HEK293 (cell line): ENCODE results near the gene FOXRED2.

Experiments used
- GLI4 ChIP-seq: fragments of 450-650 bp; formaldehyde crosslinking; IDR thresholded peaks from 2 replicates; pipeline ENCODE4 v1.5.1; 2016; ENCODE audit warnings: missing biosample characterization, missing genetic modification characterization
- KLF1 ChIP-seq: fragments of 450-650 bp; formaldehyde crosslinking; IDR thresholded peaks from 2 replicates; pipeline ENCODE4 v1.5.1; 2016; ENCODE audit warnings: missing biosample characterization, missing genetic modification characterization
- SCRT1 ChIP-seq: fragments of 450-650 bp; formaldehyde crosslinking; IDR thresholded peaks from 2 replicates; pipeline ENCODE4 v1.5.1; 2016; ENCODE audit warnings: missing biosample characterization, missing genetic modification characterization, borderline replicate concordance
- ZBTB1 ChIP-seq: fragments of 450-650 bp; formaldehyde crosslinking; IDR thresholded peaks from 2 replicates; pipeline ENCODE4 v1.5.1; 2016; ENCODE audit warnings: missing biosample characterization, missing genetic modification characterization
- ZNF174 ChIP-seq: fragments of 450-650 bp; formaldehyde crosslinking; IDR thresholded peaks from 2 replicates; pipeline ENCODE4 v1.5.0; 2017; ENCODE audit warnings: missing biosample characterization, mild to moderate bottlenecking, missing genetic modification characterization
- ZNF292 ChIP-seq: fragments of 450-650 bp; formaldehyde crosslinking; IDR thresholded peaks from 2 replicates; pipeline ENCODE4 v1.5.1; 2016; ENCODE audit warnings: low read depth, missing biosample characterization, missing genetic modification characterization, borderline replicate concordance
- ZNF521 ChIP-seq: fragments of 450-650 bp; formaldehyde crosslinking; IDR thresholded peaks from 2 replicates; pipeline ENCODE4 v1.5.1; 2017; ENCODE audit warnings: missing biosample characterization, mild to moderate bottlenecking, missing genetic modification characterization
- ZNF544 ChIP-seq: fragments of 450-650 bp; formaldehyde crosslinking; IDR thresholded peaks from 2 replicates; pipeline ENCODE4 v1.5.0; 2017; ENCODE audit warnings: missing biosample characterization, missing genetic modification characterization
- ZNF560 ChIP-seq: fragments of 450-650 bp; formaldehyde crosslinking; IDR thresholded peaks from 2 replicates; pipeline ENCODE4 v1.5.1; 2017; ENCODE audit warnings: missing biosample characterization, missing genetic modification characterization, borderline replicate concordance
- ZNF629 ChIP-seq: fragments of 450-650 bp; formaldehyde crosslinking; IDR thresholded peaks from 2 replicates; pipeline ENCODE4 v1.5.1; 2017; ENCODE audit warnings: missing biosample characterization, missing genetic modification characterization
- ZNF654 ChIP-seq: fragments of 450-650 bp; formaldehyde crosslinking; IDR thresholded peaks from 2 replicates; pipeline ENCODE4 v1.5.1; 2016; ENCODE audit warnings: low read depth, missing biosample characterization, missing genetic modification characterization
- ZNF785 ChIP-seq: fragments of 450-650 bp; formaldehyde crosslinking; IDR thresholded peaks from 2 replicates; pipeline ENCODE4 v1.5.1; 2016; ENCODE audit warnings: missing biosample characterization, missing genetic modification characterization
- ZNF792 ChIP-seq: fragments of 450-650 bp; formaldehyde crosslinking; IDR thresholded peaks from 2 replicates; pipeline ENCODE4 v1.5.1; 2016; ENCODE audit warnings: missing biosample characterization, missing genetic modification characterization
- ZSCAN30 ChIP-seq: fragments of 450-650 bp; IDR thresholded peaks from 2 replicates; pipeline ENCODE4 v1.5.1; 2018; ENCODE audit warnings: missing biosample characterization, mild to moderate bottlenecking, missing genetic modification characterization, moderate library complexity
- TF ChIP-seq, protein P1 (sequence below): fragments of 450-650 bp; formaldehyde crosslinking; conservative IDR thresholded peaks from 2 replicates; pipeline ENCODE4 v1.5.1; 2016; ENCODE audit warnings: low read depth, missing biosample characterization, missing genetic modification characterization
- TF ChIP-seq, protein P2 (sequence below): fragments of 450-650 bp; formaldehyde crosslinking; IDR thresholded peaks from 2 replicates; pipeline ENCODE4 v1.5.1; 2017; ENCODE audit warnings: missing biosample characterization, missing genetic modification characterization
- TF ChIP-seq, protein P3 (sequence below): fragments of 450-650 bp; formaldehyde crosslinking; IDR thresholded peaks from 2 replicates; pipeline ENCODE4 v1.5.1; 2017; ENCODE audit warnings: missing biosample characterization, missing genetic modification characterization
- TF ChIP-seq, protein P4 (sequence below): fragments of 450-650 bp; IDR thresholded peaks from 2 replicates; pipeline ENCODE4 v1.5.1; 2018; ENCODE audit warnings: missing biosample characterization, mild to moderate bottlenecking, missing genetic modification characterization
- TF ChIP-seq, protein P5 (sequence below): fragments of 450-650 bp; formaldehyde crosslinking; IDR thresholded peaks from 2 replicates; pipeline ENCODE4 v1.5.0; 2017; ENCODE audit warnings: missing biosample characterization, missing genetic modification characterization, borderline replicate concordance
- TF ChIP-seq, protein P6 (sequence below): fragments of 450-650 bp; formaldehyde crosslinking; IDR thresholded peaks from 2 replicates; pipeline ENCODE4 v1.5.1; 2016; ENCODE audit warnings: missing biosample characterization, missing genetic modification characterization, borderline replicate concordance
- TF ChIP-seq, protein P7 (sequence below): sonication (generic); formaldehyde crosslinking; IDR thresholded peaks from 2 replicates; pipeline ENCODE4 v1.8.1; 2022; ENCODE audit warnings: mild to moderate bottlenecking, moderate library complexity, missing genetic modification reagents

FOXRED2 gene

DNA sequence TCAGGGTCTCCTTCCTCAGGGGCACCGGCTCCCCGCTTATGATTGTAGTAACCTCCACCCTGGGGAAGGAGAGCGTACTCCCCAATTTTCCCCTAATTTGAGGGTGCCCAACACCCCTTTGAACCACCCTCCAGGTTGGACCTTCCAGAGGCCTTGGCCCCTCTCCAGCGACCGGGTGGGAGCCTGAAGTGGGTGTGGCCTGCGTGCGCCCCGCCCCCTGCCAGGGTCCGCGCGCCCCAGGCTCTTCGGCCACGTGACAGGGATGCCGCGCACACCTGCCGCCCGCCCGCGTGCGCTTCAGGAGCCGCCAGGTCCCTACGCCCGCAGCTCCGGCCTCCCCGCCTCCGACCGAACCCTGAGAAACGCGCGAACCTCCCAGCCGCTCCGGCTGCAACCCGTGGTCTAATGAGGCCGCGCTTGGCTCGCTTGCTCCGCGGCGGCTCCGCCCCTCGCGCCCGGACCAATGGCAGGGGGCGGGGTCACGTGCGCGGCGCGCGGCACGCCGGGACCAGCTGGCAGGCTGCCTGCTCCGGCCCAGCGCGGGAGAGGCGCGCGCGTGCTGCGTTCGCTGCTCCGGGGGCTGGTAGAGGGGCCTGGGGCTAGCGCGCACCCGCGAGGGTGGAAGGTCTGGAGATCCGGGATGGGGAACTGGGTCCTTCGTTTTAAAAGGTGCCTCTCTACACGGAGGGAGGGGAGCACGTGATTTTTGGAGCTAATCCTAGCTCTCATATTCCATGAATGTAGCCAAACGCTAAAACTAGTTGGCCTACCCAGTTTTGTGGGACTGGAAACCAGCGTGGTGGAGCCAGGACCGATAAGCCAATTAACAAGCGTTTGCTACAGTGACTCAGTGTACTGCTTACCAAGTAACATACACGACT is at the start of gene FOXRED2 (continued):
- TF ChIP-seq, protein P1, sequence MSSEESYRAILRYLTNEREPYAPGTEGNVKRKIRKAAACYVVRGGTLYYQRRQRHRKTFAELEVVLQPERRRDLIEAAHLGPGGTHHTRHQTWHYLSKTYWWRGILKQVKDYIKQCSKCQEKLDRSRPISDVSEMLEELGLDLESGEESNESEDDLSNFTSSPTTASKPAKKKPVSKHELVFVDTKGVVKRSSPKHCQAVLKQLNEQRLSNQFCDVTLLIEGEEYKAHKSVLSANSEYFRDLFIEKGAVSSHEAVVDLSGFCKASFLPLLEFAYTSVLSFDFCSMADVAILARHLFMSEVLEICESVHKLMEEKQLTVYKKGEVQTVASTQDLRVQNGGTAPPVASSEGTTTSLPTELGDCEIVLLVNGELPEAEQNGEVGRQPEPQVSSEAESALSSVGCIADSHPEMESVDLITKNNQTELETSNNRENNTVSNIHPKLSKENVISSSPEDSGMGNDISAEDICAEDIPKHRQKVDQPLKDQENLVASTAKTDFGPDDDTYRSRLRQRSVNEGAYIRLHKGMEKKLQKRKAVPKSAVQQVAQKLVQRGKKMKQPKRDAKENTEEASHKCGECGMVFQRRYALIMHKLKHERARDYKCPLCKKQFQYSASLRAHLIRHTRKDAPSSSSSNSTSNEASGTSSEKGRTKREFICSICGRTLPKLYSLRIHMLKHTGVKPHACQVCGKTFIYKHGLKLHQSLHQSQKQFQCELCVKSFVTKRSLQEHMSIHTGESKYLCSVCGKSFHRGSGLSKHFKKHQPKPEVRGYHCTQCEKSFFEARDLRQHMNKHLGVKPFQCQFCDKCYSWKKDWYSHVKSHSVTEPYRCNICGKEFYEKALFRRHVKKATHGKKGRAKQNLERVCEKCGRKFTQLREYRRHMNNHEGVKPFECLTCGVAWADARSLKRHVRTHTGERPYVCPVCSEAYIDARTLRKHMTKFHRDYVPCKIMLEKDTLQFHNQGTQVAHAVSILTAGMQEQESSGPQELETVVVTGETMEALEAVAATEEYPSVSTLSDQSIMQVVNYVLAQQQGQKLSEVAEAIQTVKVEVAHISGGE (tag by site-specific recombination), result no peak
- TF ChIP-seq, protein P2, sequence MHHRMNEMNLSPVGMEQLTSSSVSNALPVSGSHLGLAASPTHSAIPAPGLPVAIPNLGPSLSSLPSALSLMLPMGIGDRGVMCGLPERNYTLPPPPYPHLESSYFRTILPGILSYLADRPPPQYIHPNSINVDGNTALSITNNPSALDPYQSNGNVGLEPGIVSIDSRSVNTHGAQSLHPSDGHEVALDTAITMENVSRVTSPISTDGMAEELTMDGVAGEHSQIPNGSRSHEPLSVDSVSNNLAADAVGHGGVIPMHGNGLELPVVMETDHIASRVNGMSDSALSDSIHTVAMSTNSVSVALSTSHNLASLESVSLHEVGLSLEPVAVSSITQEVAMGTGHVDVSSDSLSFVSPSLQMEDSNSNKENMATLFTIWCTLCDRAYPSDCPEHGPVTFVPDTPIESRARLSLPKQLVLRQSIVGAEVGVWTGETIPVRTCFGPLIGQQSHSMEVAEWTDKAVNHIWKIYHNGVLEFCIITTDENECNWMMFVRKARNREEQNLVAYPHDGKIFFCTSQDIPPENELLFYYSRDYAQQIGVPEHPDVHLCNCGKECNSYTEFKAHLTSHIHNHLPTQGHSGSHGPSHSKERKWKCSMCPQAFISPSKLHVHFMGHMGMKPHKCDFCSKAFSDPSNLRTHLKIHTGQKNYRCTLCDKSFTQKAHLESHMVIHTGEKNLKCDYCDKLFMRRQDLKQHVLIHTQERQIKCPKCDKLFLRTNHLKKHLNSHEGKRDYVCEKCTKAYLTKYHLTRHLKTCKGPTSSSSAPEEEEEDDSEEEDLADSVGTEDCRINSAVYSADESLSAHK (tag by site-specific recombination), result 0 out of 2 replicates have a peak, but pooled peaks have one; percentile 31
- TF ChIP-seq, protein P3, sequence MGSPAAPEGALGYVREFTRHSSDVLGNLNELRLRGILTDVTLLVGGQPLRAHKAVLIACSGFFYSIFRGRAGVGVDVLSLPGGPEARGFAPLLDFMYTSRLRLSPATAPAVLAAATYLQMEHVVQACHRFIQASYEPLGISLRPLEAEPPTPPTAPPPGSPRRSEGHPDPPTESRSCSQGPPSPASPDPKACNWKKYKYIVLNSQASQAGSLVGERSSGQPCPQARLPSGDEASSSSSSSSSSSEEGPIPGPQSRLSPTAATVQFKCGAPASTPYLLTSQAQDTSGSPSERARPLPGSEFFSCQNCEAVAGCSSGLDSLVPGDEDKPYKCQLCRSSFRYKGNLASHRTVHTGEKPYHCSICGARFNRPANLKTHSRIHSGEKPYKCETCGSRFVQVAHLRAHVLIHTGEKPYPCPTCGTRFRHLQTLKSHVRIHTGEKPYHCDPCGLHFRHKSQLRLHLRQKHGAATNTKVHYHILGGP (tag by site-specific recombination), result no peak
- TF ChIP-seq, protein P4, sequence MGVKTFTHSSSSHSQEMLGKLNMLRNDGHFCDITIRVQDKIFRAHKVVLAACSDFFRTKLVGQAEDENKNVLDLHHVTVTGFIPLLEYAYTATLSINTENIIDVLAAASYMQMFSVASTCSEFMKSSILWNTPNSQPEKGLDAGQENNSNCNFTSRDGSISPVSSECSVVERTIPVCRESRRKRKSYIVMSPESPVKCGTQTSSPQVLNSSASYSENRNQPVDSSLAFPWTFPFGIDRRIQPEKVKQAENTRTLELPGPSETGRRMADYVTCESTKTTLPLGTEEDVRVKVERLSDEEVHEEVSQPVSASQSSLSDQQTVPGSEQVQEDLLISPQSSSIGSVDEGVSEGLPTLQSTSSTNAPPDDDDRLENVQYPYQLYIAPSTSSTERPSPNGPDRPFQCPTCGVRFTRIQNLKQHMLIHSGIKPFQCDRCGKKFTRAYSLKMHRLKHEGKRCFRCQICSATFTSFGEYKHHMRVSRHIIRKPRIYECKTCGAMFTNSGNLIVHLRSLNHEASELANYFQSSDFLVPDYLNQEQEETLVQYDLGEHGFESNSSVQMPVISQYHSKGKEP (tag by site-specific recombination), result peak; percentile 79
- TF ChIP-seq ZNF521 (tag by site-specific recombination) (no peak), SCRT1 (no peak), ZNF292 (tag by site-specific recombination) (no peak), ZBTB1 (tag by site-specific recombination) (0 out of 2 replicates have a peak, but pooled peaks have one; percentile 16), GLI4 (no peak), ZSCAN30 (tag by site-specific recombination) (peak; percentile 71; the same call in 1 of the 2 replicates), ZNF792 (tag by site-specific recombination) (no peak), ZNF785 (no peak), ZNF544 (no peak), KLF1 (tag by site-specific recombination) (peak; percentile 77), ZNF174 (tag by site-specific recombination) (no peak), ZNF629 (no peak; the same call in 1 of the 2 replicates), ZNF654 (tag by site-specific recombination) (no peak), ZNF560 (no peak)
- TF ChIP-seq, protein P5, sequence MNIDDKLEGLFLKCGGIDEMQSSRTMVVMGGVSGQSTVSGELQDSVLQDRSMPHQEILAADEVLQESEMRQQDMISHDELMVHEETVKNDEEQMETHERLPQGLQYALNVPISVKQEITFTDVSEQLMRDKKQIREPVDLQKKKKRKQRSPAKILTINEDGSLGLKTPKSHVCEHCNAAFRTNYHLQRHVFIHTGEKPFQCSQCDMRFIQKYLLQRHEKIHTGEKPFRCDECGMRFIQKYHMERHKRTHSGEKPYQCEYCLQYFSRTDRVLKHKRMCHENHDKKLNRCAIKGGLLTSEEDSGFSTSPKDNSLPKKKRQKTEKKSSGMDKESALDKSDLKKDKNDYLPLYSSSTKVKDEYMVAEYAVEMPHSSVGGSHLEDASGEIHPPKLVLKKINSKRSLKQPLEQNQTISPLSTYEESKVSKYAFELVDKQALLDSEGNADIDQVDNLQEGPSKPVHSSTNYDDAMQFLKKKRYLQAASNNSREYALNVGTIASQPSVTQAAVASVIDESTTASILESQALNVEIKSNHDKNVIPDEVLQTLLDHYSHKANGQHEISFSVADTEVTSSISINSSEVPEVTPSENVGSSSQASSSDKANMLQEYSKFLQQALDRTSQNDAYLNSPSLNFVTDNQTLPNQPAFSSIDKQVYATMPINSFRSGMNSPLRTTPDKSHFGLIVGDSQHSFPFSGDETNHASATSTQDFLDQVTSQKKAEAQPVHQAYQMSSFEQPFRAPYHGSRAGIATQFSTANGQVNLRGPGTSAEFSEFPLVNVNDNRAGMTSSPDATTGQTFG (tag by site-specific recombination), result no peak
- TF ChIP-seq, protein P6, sequence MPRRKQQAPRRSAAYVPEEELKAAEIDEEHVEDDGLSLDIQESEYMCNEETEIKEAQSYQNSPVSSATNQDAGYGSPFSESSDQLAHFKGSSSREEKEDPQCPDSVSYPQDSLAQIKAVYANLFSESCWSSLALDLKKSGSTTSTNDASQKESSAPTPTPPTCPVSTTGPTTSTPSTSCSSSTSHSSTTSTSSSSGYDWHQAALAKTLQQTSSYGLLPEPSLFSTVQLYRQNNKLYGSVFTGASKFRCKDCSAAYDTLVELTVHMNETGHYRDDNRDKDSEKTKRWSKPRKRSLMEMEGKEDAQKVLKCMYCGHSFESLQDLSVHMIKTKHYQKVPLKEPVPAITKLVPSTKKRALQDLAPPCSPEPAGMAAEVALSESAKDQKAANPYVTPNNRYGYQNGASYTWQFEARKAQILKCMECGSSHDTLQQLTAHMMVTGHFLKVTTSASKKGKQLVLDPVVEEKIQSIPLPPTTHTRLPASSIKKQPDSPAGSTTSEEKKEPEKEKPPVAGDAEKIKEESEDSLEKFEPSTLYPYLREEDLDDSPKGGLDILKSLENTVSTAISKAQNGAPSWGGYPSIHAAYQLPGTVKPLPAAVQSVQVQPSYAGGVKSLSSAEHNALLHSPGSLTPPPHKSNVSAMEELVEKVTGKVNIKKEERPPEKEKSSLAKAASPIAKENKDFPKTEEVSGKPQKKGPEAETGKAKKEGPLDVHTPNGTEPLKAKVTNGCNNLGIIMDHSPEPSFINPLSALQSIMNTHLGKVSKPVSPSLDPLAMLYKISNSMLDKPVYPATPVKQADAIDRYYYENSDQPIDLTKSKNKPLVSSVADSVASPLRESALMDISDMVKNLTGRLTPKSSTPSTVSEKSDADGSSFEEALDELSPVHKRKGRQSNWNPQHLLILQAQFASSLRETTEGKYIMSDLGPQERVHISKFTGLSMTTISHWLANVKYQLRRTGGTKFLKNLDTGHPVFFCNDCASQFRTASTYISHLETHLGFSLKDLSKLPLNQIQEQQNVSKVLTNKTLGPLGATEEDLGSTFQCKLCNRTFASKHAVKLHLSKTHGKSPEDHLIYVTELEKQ (tag by site-specific recombination), result no peak; the same call in 1 of the 2 replicates
- TF ChIP-seq, protein P7, sequence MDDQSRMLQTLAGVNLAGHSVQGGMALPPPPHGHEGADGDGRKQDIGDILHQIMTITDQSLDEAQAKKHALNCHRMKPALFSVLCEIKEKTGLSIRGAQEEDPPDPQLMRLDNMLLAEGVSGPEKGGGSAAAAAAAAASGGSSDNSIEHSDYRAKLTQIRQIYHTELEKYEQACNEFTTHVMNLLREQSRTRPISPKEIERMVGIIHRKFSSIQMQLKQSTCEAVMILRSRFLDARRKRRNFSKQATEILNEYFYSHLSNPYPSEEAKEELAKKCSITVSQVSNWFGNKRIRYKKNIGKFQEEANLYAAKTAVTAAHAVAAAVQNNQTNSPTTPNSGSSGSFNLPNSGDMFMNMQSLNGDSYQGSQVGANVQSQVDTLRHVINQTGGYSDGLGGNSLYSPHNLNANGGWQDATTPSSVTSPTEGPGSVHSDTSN (CRISPR knock-in tag), result peak; percentile 91
